Mucosa of stomach (tissue), 1 donor: ENCODE results near the gene SLITRK1.

Experiments
- H3K27me3 ChIP-seq: one replicate; pipeline ENCODE4 v1.7.0; 2013; ENCODE audit warnings: mild to moderate bottlenecking, low read length; ENCODE audit not compliant: control insufficient read depth, insufficient read depth
- H3K36me3 ChIP-seq: one replicate; pipeline ENCODE4 v1.7.0; 2013; ENCODE audit warnings: low read length; ENCODE audit not compliant: control insufficient read depth, insufficient read depth
- H3K4me1 ChIP-seq: one replicate; pipeline ENCODE4 v1.7.0; 2013; ENCODE audit warnings: mild to moderate bottlenecking, low read length; ENCODE audit not compliant: control insufficient read depth, insufficient read depth
- H3K4me3 ChIP-seq: one replicate; pipeline ENCODE4 v1.7.0; 2013; ENCODE audit warnings: low read length
- H3K9ac ChIP-seq: one replicate; pipeline ENCODE4 v1.7.0; 2013; ENCODE audit warnings: mild to moderate bottlenecking, low read length, moderate library complexity
- H3K9me3 ChIP-seq: one replicate; pipeline ENCODE4 v1.7.0; 2013; ENCODE audit warnings: mild to moderate bottlenecking, low read length, moderate library complexity; ENCODE audit not compliant: control insufficient read depth
- donor health status: Pancreatic carcinoma.

SLITRK1 gene

GRCh38 chr13:83882606-83882959 is 309 bp upstream of the SLITRK1 start:
- Histone ChIP-seq H3K9ac (no peak overlapping the region), H3K9me3 (no peaks in the 10 kb centered on the region), H3K4me1 (no peaks in the 10 kb centered on the region), H3K4me3 (no peak overlapping the region), H3K36me3 (no peaks in the 10 kb centered on the region), H3K27me3 (peaks cover 32% of the 10 kb centered on the region)

- Histone ChIP-seq H3K27me3 (peaks cover 32% of the 10 kb centered on the region), H3K4me3 (no peak overlapping the region), H3K4me1 (no peaks in the 10 kb centered on the region), H3K9me3 (no peaks in the 10 kb centered on the region), H3K36me3 (no peaks in the 10 kb centered on the region), H3K9ac (no peak overlapping the region)
These were observed 1.1 kb downstream of the SLITRK1 start for GRCh38 chr13:83881140-83881684.

- Histone ChIP-seq H3K4me1 (no peaks in the 10 kb centered on the region), H3K9ac (no peak overlapping the region), H3K9me3 (no peaks in the 10 kb centered on the region)
These were observed 1.8 kb downstream of the SLITRK1 start for GRCh38 chr13:83880275-83881139.

GRCh38 chr13:83879431-83880171 is 2.7 kb downstream of the SLITRK1 start:
- no peaks in the 10 kb centered on the region for H3K4me1 ChIP-seq
- H3K9ac ChIP-seq = no peak overlapping the region
- H3K36me3 ChIP-seq = no peaks in the 10 kb centered on the region
- peaks cover 32% of the 10 kb centered on the region for H3K27me3 ChIP-seq
- no peaks in the 10 kb centered on the region for H3K9me3 ChIP-seq
- no peak overlapping the region for H3K4me3 ChIP-seq

More at GRCh38 chr13:83880275-83881139, 1.8 kb downstream of the SLITRK1 start:
- H3K4me3 ChIP-seq = no peak overlapping the region
- no peaks in the 10 kb centered on the region for H3K36me3 ChIP-seq
- peaks cover 32% of the 10 kb centered on the region for H3K27me3 ChIP-seq

- H3K9me3 ChIP-seq = no peaks in the 10 kb centered on the region
- no peaks in the 10 kb centered on the region for H3K36me3 ChIP-seq
- peaks cover 32% of the 10 kb centered on the region for H3K27me3 ChIP-seq
- no peaks in the 10 kb centered on the region for H3K4me1 ChIP-seq
- H3K9ac ChIP-seq = no peak overlapping the region
- H3K4me3 ChIP-seq = no peak overlapping the region
These were observed 3.4 kb downstream of the SLITRK1 start for GRCh38 chr13:83878691-83879430.

- Histone ChIP-seq H3K27me3 (peaks cover 28% of the 10 kb centered on the region), H3K9me3 (no peaks in the 10 kb centered on the region), H3K4me3 (no peak overlapping the region), H3K9ac (no peak overlapping the region), H3K4me1 (no peaks in the 10 kb centered on the region), H3K36me3 (no peaks in the 10 kb centered on the region)
These were observed 4.5 kb downstream of the SLITRK1 start for GRCh38 chr13:83877651-83878355.

- H3K9me3 ChIP-seq = no peaks in the 10 kb centered on the region
- H3K36me3 ChIP-seq = no peaks in the 10 kb centered on the region
- H3K4me3 ChIP-seq = no peak overlapping the region
- H3K9ac ChIP-seq = no peak overlapping the region
- H3K27me3 ChIP-seq = peaks cover 22% of the 10 kb centered on the region
- no peaks in the 10 kb centered on the region for H3K4me1 ChIP-seq
These were observed 5.7 kb downstream of the SLITRK1 start for GRCh38 chr13:83876546-83876945.

- Histone ChIP-seq H3K36me3 (no peaks in the 10 kb centered on the region), H3K27me3 (no peaks in the 10 kb centered on the region), H3K9ac (no peak overlapping the region), H3K4me1 (no peaks in the 10 kb centered on the region), H3K4me3 (no peak overlapping the region), H3K9me3 (no peaks in the 10 kb centered on the region)
These were observed 14.6 kb downstream of the SLITRK1 start for GRCh38 chr13:83867708-83868107.

GRCh38 chr13:83865161-83866137 is 16.8 kb downstream of the SLITRK1 start:
- Histone ChIP-seq H3K4me3 (no peak overlapping the region), H3K36me3 (no peaks in the 10 kb centered on the region), H3K4me1 (no peaks in the 10 kb centered on the region), H3K9ac (no peak overlapping the region), H3K27me3 (no peaks in the 10 kb centered on the region), H3K9me3 (no peaks in the 10 kb centered on the region)

- H3K9ac ChIP-seq = no peak overlapping the region
- no peak overlapping the region for H3K4me3 ChIP-seq
- no peaks in the 10 kb centered on the region for H3K27me3 ChIP-seq
- H3K4me1 ChIP-seq = no peaks in the 10 kb centered on the region
- H3K9me3 ChIP-seq = no peaks in the 10 kb centered on the region
- no peaks in the 10 kb centered on the region for H3K36me3 ChIP-seq
These were observed 28.5 kb downstream of the SLITRK1 start for GRCh38 chr13:83853771-83854170.
